HG03280 (cell line): ENCODE data around the gene OR3A2.
"Not testable (repeated sequence)": the region's sequence is repeated elsewhere in the genome, so short reads cannot be mapped to it uniquely, and the experiment has no call there.

ENCODE experiments used
- ATAC-seq: cut with Tn5 transposase; IDR thresholded peaks from one replicate; pipeline ENCODE4 v1.9.1; 2021; ENCODE audit warnings: mild to moderate bottlenecking, moderate library complexity; ENCODE audit not compliant: unreplicated experiment

Gene OR3A2

GRCh38 chr17:3385869-3386816 lies at the start of gene OR3A2:
Gene OR3A2 (minus strand): TSS chr17:3386308.
- ATAC-seq: no peak

GRCh38 chr17:3433741-3434140 lies 47.6 kb upstream of the OR3A2 start, which contains the start of gene OR1E2:
Gene OR1E2 (minus strand): TSS chr17:3433841. CDS start chr17:3433841, 0 bp downstream.
- ATAC-seq: no peak

GRCh38 chr17:3433215-3433614 lies 47.1 kb upstream of the OR3A2 start:
- not testable (repeated sequence) for ATAC-seq

GRCh38 chr17:3418222-3418621 lies 32.1 kb upstream of the OR3A2 start:
- ATAC-seq: no peak

GRCh38 chr17:3415610-3416009 lies 29.5 kb upstream of the OR3A2 start:
- ATAC-seq: no peak

GRCh38 chr17:3412216-3412615 lies 26.1 kb upstream of the OR3A2 start:
- not testable (repeated sequence) for ATAC-seq

- ATAC-seq: no peak
Measured at GRCh38 chr17:3411070-3411469, 25.0 kb upstream of the OR3A2 start, which contains the start of gene OR3A3. Gene OR3A3 (plus strand): TSS chr17:3411370.

- ATAC-seq: not testable (repeated sequence)
Measured at GRCh38 chr17:3403856-3404255, 17.7 kb upstream of the OR3A2 start.

- no peak for ATAC-seq
Measured at GRCh38 chr17:3401786-3402185, 15.7 kb upstream of the OR3A2 start.

- ATAC-seq: no peak
Measured at GRCh38 chr17:3400055-3400454, 13.9 kb upstream of the OR3A2 start.

- no peak for ATAC-seq
Measured at GRCh38 chr17:3398310-3398709, 12.2 kb upstream of the OR3A2 start, which contains the start of gene OR1E1. Gene OR1E1 (minus strand): TSS chr17:3398410. CDS start chr17:3398410, 0 bp downstream.

GRCh38 chr17:3397801-3398200 lies 11.7 kb upstream of the OR3A2 start:
- not testable (repeated sequence) for ATAC-seq

- no peak for ATAC-seq
Measured at GRCh38 chr17:3389791-3390190, 3.7 kb upstream of the OR3A2 start.

- no peak for ATAC-seq
Measured at GRCh38 chr17:3381957-3382356, 4.2 kb downstream of the OR3A2 start.

GRCh38 chr17:3378321-3378720 lies 7.8 kb downstream of the OR3A2 start:
- ATAC-seq: no peak

- ATAC-seq: not testable (repeated sequence)
Measured at GRCh38 chr17:3371167-3371566, 14.9 kb downstream of the OR3A2 start.

GRCh38 chr17:3342782-3343181 lies 43.3 kb downstream of the OR3A2 start:
- ATAC-seq: not testable (repeated sequence)

GRCh38 chr17:3335876-3336275 lies 50.2 kb downstream of the OR3A2 start:
- no peak for ATAC-seq

GRCh38 chr17:3318336-3318735 lies 67.8 kb downstream of the OR3A2 start:
- ATAC-seq: no peak

GRCh38 chr17:3316836-3317235 lies 69.3 kb downstream of the OR3A2 start:
- no peak for ATAC-seq

GRCh38 chr17:3308603-3309002 lies 77.5 kb downstream of the OR3A2 start:
- no peak for ATAC-seq

- ATAC-seq: no peak
Measured at GRCh38 chr17:3298260-3298659, 87.8 kb downstream of the OR3A2 start, which contains the start of gene OR3A1. Gene OR3A1 (minus strand): TSS chr17:3298360. CDS start chr17:3292582, 5,778 bp downstream.
